RCC 7860 (cell line): Measurements from ENCODE around the gene CTSO.

ENCODE experiments used
- DNase-seq: peaks from one replicate; pipeline ENCODE4 v3.0.0-alpha.2; 2015; ENCODE audit warnings: low spot score
- FAIRE-seq: peaks from 2 replicates; lab custom pipeline; 2012; peaks lifted over from hg19 to GRCh38; lab: Jason Lieb, UNC

CTSO gene, protein sequence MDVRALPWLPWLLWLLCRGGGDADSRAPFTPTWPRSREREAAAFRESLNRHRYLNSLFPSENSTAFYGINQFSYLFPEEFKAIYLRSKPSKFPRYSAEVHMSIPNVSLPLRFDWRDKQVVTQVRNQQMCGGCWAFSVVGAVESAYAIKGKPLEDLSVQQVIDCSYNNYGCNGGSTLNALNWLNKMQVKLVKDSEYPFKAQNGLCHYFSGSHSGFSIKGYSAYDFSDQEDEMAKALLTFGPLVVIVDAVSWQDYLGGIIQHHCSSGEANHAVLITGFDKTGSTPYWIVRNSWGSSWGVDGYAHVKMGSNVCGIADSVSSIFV

GRCh38 chr4:155953151-155954117, at the start of gene CTSO:
TSS of gene CTSO (minus strand) at chr4:155953866. CDS start at chr4:155953847, 19 bp downstream.
- DNase-seq (peak; percentile 44), FAIRE-seq (peak; percentile 8)

DNA sequence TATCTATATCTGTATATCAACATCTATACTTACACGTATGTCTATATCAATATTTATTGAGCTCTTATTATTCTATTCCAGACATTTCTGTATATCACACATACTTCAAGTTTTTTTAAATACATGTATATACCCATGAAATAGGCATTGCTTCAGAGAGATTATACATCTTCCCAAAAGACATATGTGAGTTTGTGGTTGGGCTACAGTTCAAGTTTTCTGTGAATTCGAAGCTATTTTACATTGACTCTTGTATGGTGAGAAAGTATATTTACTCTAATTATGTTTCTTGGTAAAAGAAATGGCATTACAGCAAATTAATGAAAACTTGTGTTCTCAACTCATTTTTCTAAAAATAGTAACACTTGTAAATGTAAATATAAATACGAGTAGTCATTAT, 46.8 kb upstream of the CTSO start:
- FAIRE-seq (no peak), DNase-seq (no peak)

GRCh38 chr4:155999725-156000124, 46.1 kb upstream of the CTSO start:
- DNase-seq (no peak), FAIRE-seq (no peak)

GRCh38 chr4:155995069-155995468, 41.4 kb upstream of the CTSO start:
- FAIRE-seq (no peak), DNase-seq (no peak)

DNA sequence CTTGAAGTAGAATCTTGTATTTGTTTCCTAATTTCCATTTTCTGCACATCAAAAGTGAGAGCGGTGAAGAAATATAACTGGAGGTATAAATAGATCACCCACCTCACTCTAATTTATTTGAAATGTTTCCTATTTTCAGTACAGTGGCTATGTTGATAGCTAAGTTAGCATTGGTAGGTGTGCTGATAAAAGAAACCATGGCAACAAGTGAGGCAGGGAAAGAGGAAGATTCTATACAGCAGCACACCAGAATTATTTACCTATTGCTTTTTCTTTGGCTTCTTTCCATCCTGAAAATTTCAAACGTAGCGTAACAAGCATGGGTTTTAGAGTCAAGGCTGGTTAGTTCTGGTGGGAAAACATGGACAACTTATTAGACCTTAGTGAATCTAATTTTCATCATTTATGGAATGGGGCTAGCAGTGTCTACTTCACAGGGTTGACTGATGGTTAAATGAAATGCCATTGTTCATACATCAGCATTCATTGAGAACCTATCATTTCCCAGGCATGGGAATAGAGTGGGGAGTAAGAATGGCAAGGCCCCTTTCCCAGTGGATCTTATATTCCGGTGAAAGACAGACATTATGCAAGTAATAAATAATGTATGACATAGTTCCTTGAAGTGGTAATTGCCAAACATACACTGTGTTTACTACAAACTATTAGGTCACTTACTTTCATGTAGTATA, 30.6 kb upstream of the CTSO start:
- FAIRE-seq: no peak
- DNase-seq: no peak

DNA sequence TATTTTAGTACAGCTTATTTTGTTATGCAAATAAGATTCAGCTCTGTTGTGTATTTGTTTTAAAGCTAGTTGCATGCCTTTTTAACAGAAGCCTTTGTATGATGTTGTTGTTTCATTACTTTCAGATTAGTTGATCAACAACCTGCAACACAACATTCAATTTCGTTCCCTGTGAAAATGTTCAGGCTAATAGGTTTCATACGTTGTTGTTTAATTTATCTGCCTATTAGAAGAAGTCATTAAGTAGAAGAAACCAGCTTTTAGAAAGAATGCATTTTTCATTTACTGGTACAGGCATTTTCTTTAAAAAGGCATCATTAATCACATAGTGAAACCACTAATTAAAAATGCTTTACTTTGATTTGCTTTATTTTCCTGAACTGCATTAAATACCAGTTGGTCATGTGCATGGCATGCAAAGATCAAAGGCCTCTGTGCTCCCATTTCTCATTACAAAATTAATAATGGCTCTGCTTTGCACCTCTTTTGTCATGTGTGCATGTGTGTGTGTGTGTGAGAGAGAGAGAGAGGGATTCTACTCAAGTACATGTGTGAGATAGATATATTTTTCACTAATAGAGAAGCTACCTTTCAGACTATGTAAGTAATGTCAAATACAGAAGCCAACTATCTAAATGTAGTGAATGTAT, 29.2 kb upstream of the CTSO start:
- DNase-seq: no peak
- no peak for FAIRE-seq

DNA sequence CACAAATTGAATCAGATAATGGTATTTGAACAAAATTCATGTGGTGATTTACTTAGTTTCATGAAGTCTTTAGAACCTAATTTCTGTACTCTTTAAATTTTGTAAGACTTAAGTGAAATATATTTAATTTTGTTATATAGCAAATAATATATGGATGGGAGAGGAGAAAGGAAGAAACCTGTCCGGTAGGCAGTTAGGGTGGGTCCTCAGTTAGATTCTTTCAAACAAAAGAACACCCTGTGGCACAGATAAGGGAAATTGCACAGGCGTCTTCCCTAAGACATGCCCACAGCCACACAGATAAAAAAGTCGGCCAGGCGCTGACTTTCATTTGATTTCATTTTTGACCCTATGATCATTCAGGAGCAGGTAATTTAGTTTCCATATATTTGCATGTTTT, 25.1 kb upstream of the CTSO start:
- DNase-seq (no peak), FAIRE-seq (no peak)

- FAIRE-seq (no peak), DNase-seq (no peak)
Observed at GRCh38 chr4:155975511-155975910, 21.8 kb upstream of the CTSO start.

- FAIRE-seq: no peak
- peak; percentile 6 for DNase-seq
Observed at GRCh38 chr4:155974996-155975395, 21.3 kb upstream of the CTSO start.

DNA sequence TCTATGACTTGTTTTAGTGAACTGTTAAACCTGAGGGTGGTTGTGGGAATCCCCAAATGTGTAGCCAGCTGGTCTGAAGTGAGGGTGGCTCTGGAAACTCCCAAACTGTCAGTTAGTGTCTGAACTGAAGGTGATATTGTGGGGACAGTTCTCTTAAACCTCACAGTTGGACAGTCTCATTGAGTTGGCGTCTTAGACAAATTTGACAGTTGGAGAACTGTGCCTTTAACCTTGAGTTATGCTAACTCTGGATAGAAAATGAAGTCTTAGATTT, 20.7 kb upstream of the CTSO start:
- FAIRE-seq: no peak
- peak; percentile 7 for DNase-seq

GRCh38 chr4:155973639-155974475, 20.2 kb upstream of the CTSO start:
- FAIRE-seq (no peak), DNase-seq (peak; percentile 23)

DNA sequence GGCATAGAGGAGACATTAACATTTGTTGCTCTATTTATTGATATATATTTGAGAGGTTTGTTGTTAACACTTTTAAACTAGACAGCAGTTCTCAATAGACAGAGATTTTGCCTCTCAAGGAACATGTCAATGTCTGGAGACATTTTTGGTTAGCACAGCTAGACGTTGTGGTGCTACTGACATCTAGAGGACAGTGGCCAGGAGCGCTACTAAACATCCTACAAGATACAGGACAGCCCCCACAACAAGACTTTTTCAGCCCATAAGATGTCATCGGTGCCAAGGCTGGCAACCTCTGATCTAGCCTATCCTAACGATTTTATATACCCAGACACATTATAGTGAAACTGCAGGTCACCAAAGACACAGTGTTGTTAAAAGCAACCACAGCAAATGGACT, 18.4 kb upstream of the CTSO start:
- DNase-seq: peak; percentile 5
- FAIRE-seq: no peak

GRCh38 chr4:155966731-155967395, 13.2 kb upstream of the CTSO start:
- DNase-seq: no peak
- no peak for FAIRE-seq

DNA sequence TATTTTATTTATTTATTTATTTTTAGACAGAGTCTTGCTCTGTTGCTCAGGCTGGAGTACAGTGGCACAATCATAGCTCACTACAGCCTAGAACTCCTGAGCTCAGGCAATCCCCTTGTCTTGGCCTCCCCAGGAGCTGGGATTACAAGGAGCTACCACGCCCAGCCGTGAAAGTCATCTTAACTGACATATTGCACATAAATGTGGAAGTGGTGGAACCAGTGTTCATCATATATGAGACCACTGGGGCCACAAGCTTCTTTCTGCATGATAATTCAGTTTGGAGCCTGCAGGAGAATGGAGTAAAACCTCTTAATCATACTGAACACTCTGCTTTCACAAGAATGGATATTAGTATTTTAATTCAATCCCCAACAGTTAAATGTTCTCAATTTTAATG, 12.5 kb upstream of the CTSO start:
- DNase-seq (no peak), FAIRE-seq (no peak)

DNA sequence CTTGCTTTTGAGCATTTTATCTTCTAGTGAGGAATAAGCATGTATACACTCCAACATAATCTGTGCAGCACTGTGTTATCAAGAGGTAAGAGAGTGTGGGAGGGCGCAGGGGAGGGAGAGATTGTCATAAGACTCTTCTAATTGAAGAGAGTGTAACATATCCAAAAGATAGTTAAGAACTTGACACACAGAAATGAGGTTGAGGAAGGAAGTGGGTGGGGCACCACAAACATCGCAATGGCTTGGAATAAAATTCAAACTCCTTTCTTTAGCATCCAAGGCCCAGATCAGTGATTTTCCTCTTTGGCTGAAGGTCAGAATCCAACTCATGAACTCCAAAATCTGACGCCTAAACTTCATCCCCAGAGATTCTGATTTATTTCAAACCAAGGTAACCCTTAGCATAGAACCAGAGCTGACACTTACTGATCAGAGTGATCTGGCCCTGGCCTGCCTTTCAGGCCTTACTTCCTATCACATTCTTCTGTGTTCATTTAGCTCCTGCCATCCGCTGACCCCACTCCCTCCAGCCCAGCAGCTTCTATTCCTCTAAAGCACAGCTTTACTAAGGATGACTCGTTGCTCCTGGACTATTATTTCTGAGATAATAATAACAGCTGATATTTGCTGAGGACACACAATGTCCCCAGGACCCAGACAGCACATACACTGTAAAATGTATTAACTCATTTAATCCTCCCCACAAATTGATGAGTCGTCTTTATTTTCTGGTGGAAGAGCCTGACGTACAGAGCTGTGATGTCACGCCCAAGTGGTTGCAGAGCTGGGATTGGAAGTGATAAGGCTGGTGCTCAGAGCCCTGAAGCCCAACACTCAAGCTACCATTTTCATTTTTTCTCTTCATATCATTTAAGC, 10.6 kb upstream of the CTSO start:
- no peak for DNase-seq
- no peak for FAIRE-seq

DNA sequence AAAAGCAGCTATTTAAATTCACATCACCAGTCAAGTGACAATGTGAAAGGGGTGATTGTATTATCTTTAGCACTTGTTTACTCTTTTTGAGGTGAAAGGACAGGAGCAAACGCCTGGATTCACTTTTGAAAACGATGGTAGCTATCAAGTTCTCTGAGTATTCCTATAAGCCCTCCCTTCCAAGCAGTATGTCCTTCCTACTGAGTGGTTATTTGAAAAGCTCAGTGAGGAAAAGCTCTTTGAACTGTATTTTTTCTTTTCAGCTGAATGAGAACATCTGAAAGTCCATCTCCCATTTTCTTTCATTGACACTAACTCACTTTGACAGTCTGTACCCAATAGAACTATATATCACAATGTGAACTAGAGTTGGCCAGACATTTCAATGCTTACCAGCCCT, 9.1 kb upstream of the CTSO start:
- no peak for FAIRE-seq
- no peak for DNase-seq

- FAIRE-seq: no peak
- no peak for DNase-seq
Observed at GRCh38 chr4:155961575-155961974, 7.9 kb upstream of the CTSO start.

- FAIRE-seq: no peak
- no peak for DNase-seq
Observed at GRCh38 chr4:155960522-155960921, 6.9 kb upstream of the CTSO start.

DNA sequence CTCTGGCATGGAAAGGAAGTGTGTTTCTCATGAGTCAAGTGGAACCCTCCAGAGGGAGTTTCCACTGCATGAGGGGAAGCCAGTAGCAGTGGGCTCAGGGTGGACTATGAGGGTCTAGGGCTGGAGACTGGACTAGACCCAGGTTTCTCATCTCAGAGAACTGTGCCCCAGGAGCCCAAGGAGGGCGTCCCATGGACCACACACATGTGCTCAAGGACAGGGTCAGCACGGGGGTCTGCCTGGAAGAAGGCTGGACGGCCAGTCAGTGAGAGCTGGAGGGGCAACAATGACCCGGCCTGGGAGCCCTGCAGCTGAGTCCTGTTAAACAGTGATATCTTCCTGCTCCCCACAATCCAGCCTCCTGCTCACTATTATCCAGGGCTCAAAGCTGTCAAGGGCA, 5.8 kb upstream of the CTSO start:
- FAIRE-seq: no peak
- no peak for DNase-seq
